H1 (cell line): ENCODE data around the gene STRIP2. TPM values are rescaled to one million over a fixed set of nuclear protein-coding genes. Genes with fewer than 3 reads are reported as not detected.

Experiments
- BRCA1 ChIP-seq: IDR thresholded peaks from 2 replicates; pipeline ENCODE4 v1.6.1; 2012; ENCODE audit warnings: low read depth, low read length, improper control_type of control experiment
- CHD7 ChIP-seq: fragments of 300-600 bp; sonication (generic); IDR thresholded peaks from 2 replicates; pipeline ENCODE4 v1.7.1; 2012; ENCODE audit warnings: low read length, moderate library complexity, mild to moderate bottlenecking, inconsistent platforms; ENCODE audit not compliant: insufficient replicate concordance
- KDM4A ChIP-seq: IDR thresholded peaks from one replicate; pipeline ENCODE4 v1.7.1; 2012; ENCODE audit warnings: low read depth, mild to moderate bottlenecking, moderate library complexity, low read length, inconsistent platforms; ENCODE audit not compliant: severe bottlenecking
- MAX ChIP-seq: IDR thresholded peaks from 2 replicates; pipeline ENCODE4 v1.6.1; 2012; ENCODE audit warnings: inconsistent platforms
- POLR2AphosphoS5 ChIP-seq: IDR thresholded peaks from 2 replicates; pipeline ENCODE4 v1.6.1; 2011; ENCODE audit warnings: low read depth, low read length
- RFX5 ChIP-seq: IDR thresholded peaks from 2 replicates; pipeline ENCODE4 v1.6.1; 2011; ENCODE audit warnings: low read depth, low read length, improper control_type of control experiment, borderline replicate concordance
- TAF1 ChIP-seq: IDR thresholded peaks from 2 replicates; pipeline ENCODE4 v1.6.1; 2011; ENCODE audit warnings: mild to moderate bottlenecking, low read depth, low read length
- TCF12 ChIP-seq: IDR thresholded peaks from 2 replicates; pipeline ENCODE4 v1.6.1; 2011; ENCODE audit warnings: low read depth, mild to moderate bottlenecking, low read length
- polyA plus RNA-seq, 7 experiments: library from polyadenylated mRNA; depleted of rRNA in 3 of 7; stranded (reverse) in 5 of 7; unstranded in 2 of 7; fragments of >200 nt in 5 of 7; fragments of 200-250 nt in 2 of 7; gene quantifications; 1 replicate in 5 of 7; 2 replicates in 1 of 7; 4 replicates in 1 of 7; pipeline versions ENCODE4 v1.2.1 to v1.2.3, GENCODE V29; 2011 to 2013; ENCODE audit warnings: missing spikeins in 2 of 7, mixed read lengths in 2 of 7
- total RNA-seq: library from RNA; stranded (reverse); fragmentation: NEBNext Ultra II Directional; extraction: Animal tissue kit (Norgen Biotek cat#: 25700); gene quantifications from 2 replicates; pipeline ENCODE4 v1.2.1, GENCODE V29; 2021
- TF ChIP-seq, protein P1 (sequence below): IDR thresholded peaks from 2 replicates; pipeline ENCODE4 v1.6.1; 2011; ENCODE audit warnings: low read length, improper control_type of control experiment

Gene STRIP2
- total and polyA plus RNA-seq, 2 of the 8 experiments (the other 6 are each of a cell fraction or from before 2014, with no cell fraction given) = 5.3 to 8.2 TPM

DNA sequence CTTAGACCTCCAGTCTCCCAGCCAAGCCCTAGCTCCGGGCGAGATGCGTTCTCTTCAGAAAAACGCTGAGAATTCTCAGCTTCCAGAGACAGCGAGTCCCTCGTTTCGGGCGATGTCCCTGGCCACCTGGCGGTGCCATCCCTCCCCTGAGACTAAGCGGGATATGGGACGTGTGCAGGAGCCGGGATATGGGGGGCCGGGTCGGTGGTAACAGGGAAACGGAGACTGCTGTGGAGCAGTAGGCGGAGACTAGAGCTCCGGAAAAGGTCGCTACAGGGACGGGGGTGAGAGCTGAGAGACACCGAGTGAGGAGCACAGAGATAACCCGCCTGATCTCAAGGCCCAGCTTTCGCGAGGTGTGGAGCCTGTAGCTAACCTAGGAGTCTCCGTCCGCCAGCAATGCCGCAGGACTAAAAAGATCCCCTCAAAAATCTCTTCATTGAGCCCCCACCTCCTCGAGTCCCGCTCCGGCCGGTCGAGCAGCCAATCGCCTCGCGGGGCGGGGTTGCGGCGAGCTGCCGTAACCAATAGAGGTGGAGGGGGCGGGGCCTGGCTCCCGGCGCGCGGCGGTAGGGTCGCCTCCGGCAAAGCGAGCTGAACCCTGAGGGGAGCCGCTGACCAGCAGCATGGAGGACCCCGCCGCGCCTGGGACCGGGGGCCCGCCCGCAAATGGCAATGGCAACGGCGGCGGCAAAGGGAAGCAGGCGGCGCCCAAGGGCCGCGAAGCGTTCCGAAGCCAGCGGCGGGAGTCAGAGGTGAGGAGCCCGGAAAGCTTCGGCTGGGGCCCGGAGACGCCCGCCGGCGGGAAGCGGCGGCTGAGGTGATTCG is at the start of gene STRIP2 (continued):
- TF ChIP-seq KDM4A (peak; percentile 49), CHD7 (no peak), RFX5 (no peak), TAF1 (peak; percentile 93), TCF12 (no peak), MAX (peak; percentile 69; the same call in 1 of the 2 replicates), POLR2AphosphoS5 (0 out of 2 replicates have a peak, but pooled peaks have one; percentile 58), BRCA1 (no peak)
- TF ChIP-seq, protein P1, sequence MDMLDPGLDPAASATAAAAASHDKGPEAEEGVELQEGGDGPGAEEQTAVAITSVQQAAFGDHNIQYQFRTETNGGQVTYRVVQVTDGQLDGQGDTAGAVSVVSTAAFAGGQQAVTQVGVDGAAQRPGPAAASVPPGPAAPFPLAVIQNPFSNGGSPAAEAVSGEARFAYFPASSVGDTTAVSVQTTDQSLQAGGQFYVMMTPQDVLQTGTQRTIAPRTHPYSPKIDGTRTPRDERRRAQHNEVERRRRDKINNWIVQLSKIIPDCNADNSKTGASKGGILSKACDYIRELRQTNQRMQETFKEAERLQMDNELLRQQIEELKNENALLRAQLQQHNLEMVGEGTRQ = no peak
